ENCODE results near the gene WDR7.

Gene WDR7

GRCh38 chr18:56662502-56662901 is 11.3 kb downstream of the WDR7 start:
- no peak overlapping the region for H3K4me3 ChIP-seq (ENCODE audit: low read depth, low read length)
- no peak for TF ChIP-seq CTCF (IDR thresholded peaks at IDR 0.05; ENCODE audit: insufficient read depth, low read depth, low read length, missing control alignments)
- no peak for DNase-seq (ENCODE audit: low read depth)

- H3K4me3 ChIP-seq (ENCODE audit: low read depth, low read length), result no peak overlapping the region
- no peak for TF ChIP-seq CTCF (IDR thresholded peaks at IDR 0.05; ENCODE audit: insufficient read depth, low read depth, low read length, missing control alignments)
- DNase-seq (ENCODE audit: low read depth), result no peak
Observed at GRCh38 chr18:56662902-56663301, 11.7 kb downstream of the WDR7 start.

GRCh38 chr18:56672391-56672790 is 21.2 kb downstream of the WDR7 start:
- H3K4me3 ChIP-seq (ENCODE audit: low read depth, low read length), result no peak overlapping the region
- no peak for DNase-seq (ENCODE audit: low read depth)
- no peak for TF ChIP-seq CTCF (IDR thresholded peaks at IDR 0.05; ENCODE audit: insufficient read depth, low read depth, low read length, missing control alignments)

GRCh38 chr18:56672981-56673380 is 21.8 kb downstream of the WDR7 start:
- TF ChIP-seq CTCF (IDR thresholded peaks at IDR 0.05; ENCODE audit: insufficient read depth, low read depth, low read length, missing control alignments), result no peak
- H3K4me3 ChIP-seq (ENCODE audit: low read depth, low read length), result no peak overlapping the region
- no peak for DNase-seq (ENCODE audit: low read depth)

- TF ChIP-seq CTCF (IDR thresholded peaks at IDR 0.05; ENCODE audit: insufficient read depth, low read depth, low read length, missing control alignments), result no peak
- no peak overlapping the region for H3K4me3 ChIP-seq (ENCODE audit: low read depth, low read length)
- no peak for DNase-seq (ENCODE audit: low read depth)
Observed at GRCh38 chr18:56676639-56677038, 25.5 kb downstream of the WDR7 start.

- no peak for TF ChIP-seq CTCF (IDR thresholded peaks at IDR 0.05; ENCODE audit: insufficient read depth, low read depth, low read length, missing control alignments)
- no peak overlapping the region for H3K4me3 ChIP-seq (ENCODE audit: low read depth, low read length)
- no peak for DNase-seq (ENCODE audit: low read depth)
Observed at GRCh38 chr18:56678836-56679565, 27.8 kb downstream of the WDR7 start.

- no peak for TF ChIP-seq CTCF (IDR thresholded peaks at IDR 0.05; ENCODE audit: insufficient read depth, low read depth, low read length, missing control alignments)
- no peak for DNase-seq (ENCODE audit: low read depth)
- no peak overlapping the region for H3K4me3 ChIP-seq (ENCODE audit: low read depth, low read length)
Observed at GRCh38 chr18:56684277-56684676, 33.1 kb downstream of the WDR7 start.
